ENCODE measurements around the gene KLHL17.

Gene KLHL17

DNA sequence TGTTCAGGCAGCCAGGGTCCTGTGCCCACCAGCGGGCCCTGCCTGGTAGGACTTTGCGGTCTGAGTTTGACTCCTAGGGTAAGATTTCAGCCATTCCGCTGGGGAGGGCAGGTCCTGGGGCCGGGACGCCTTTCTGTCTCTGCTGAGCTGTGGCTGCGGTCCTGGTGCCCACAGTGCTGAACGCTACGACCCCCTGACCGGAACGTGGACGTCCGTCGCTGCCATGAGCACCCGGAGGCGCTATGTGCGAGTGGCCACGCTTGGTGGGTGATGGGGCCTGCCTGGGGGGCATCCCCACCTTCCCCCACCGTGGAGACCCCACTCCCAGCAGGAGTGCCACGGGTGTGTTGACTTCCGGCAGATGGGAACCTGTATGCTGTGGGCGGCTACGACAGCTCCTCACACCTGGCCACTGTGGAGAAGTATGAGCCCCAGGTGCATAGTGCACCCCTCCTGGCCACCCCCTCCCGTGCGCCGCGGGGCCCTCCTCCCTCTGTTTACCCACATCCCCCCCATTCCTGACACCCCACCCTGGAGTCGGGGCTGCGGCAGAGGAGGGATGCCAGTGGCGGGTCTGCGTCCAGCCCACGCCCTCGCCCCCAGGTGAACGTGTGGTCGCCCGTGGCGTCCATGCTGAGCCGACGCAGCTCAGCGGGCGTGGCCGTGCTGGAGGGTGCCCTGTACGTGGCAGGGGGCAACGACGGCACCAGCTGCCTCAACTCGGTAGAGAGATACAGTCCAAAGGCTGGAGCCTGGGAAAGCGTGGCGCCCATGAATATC, 3.6 kb downstream of the KLHL17 start:
- Mint-ChIP-seq H3K9me3 (ENCODE audit: low read depth) (no peaks in the 10 kb centered on the region), H3K27me3 (no peaks in the 10 kb centered on the region), H3K27ac (no peak overlapping the region), H3K36me3 (no peaks in the 10 kb centered on the region), H3K4me3 (peak overlapping the region; percentile 30), H3K4me1 (ENCODE audit: low read depth) (peaks cover 7% of the 10 kb centered on the region)

DNA sequence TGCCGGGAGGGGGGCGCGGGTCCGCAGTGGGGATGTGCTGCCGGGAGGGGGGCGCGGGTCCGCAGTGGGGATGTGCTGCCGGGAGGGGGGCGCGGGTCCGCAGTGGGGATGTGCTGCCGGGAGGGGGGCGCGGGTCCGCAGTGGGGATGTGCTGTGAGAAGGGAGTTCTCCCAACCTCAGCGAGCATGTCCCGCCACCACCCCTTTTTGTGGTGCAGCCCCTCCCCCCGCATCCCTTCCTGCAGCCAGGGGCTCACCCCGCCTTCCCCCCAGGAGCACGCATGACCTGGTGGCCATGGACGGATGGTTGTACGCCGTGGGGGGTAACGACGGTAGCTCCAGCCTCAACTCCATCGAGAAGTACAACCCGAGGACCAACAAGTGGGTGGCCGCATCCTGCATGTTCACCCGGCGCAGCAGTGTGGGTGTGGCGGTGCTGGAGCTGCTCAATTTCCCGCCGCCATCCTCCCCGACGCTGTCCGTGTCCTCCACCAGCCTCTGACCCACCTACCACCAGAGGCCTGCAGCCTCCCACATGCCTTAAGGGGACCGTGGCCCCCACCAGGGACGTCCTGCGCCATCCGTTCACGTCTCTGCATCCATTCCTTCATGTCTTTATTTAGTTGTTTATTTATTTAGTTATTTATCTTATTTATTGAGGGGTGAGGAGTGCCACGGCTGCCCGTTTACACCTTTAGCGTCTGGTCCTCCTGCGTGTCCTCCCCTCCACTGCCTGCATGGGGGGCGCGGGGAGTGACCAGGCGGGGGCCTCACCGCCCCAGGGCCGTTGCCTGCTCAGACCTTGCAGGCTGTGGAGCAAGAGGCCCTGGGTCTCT, 4.5 kb downstream of the KLHL17 start:
- peaks cover 3% of the 10 kb centered on the region for H3K27me3 Mint-ChIP-seq
- H3K4me1 Mint-ChIP-seq (ENCODE audit: low read depth) = peaks cover 7% of the 10 kb centered on the region
- H3K4me3 Mint-ChIP-seq = no peak overlapping the region
- H3K9me3 Mint-ChIP-seq (ENCODE audit: low read depth) = no peaks in the 10 kb centered on the region
- H3K27ac Mint-ChIP-seq = no peak overlapping the region
- no peaks in the 10 kb centered on the region for H3K36me3 Mint-ChIP-seq

DNA sequence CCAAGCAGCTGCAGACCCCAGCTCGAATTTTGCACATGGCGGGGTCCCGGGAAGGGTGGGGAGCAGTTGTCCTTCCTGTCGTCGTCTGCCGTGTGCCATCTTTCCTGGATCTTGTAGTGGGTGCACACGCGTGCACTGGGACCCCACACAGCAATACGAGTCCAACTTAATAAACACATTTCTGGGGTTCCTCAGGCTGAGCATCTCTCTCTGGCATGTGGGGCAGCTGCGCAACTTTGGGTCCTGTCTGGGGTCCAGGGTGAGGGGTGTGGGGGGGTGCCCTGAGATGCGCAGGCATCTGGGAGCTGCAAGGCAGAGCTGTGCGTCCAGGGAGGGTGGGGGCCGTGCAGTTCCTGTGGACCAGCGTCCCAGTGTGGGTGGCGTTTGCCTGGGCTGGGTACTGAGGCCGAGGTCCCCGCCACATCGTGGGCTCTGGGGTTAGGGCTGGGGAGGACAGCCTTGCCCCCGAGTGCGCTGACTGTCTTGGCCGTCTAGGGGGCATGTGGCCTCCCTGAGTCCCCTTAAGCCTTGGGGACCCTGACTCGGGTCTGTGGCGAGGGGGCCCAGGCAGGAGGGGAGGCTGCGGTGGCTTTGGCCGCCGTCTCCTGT, 5.2 kb downstream of the KLHL17 start:
- no peaks in the 10 kb centered on the region for H3K9me3 Mint-ChIP-seq (ENCODE audit: low read depth)
- no peak overlapping the region for H3K4me3 Mint-ChIP-seq
- H3K27me3 Mint-ChIP-seq = peaks cover 3% of the 10 kb centered on the region
- no peak overlapping the region for H3K27ac Mint-ChIP-seq
- no peaks in the 10 kb centered on the region for H3K36me3 Mint-ChIP-seq
- H3K4me1 Mint-ChIP-seq (ENCODE audit: low read depth) = peaks cover 5% of the 10 kb centered on the region

DNA sequence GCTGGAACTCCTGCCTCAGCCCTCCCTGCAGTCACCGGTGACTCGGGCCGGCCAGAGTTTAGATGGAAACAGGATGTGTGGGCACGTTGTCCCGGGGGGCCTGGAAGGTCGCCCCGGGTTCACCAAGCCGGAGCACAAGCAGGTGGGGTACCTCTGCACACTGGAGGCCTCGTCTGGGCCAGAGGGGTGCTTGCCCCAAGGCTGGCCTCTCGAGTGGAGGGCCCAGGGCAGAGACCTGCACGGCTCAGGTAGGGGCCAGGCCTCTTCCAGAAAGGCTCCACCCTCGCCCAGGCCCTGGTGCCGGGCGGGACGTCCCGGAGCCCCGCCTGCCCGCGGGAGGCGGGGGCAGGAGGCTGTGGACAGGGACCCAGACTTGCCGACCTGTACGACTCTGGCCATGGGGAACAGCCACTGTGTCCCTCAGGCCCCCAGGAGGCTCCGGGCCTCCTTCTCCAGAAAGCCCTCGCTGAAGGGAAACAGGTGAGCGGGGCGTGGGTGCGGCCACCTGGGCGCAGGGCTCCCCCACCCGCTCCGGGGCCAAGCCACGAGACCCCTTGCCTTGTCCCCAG, 5.8 kb downstream of the KLHL17 start, which contains the start of gene PLEKHN1:
Gene PLEKHN1 (plus strand): TSS at position 348 of the 569 bp plus-strand sequence. CDS start 50 bp downstream, at position 398.
- Mint-ChIP-seq H3K36me3 (no peaks in the 10 kb centered on the region), H3K27ac (no peak within 1 kb of the TSS), H3K27me3 (peaks cover 3% of the 10 kb centered on the region), H3K4me3 (peak within 1 kb of the TSS; percentile 79), H3K4me1 (ENCODE audit: low read depth) (peaks cover 5% of the 10 kb centered on the region), H3K9me3 (ENCODE audit: low read depth) (no peaks in the 10 kb centered on the region)

DNA sequence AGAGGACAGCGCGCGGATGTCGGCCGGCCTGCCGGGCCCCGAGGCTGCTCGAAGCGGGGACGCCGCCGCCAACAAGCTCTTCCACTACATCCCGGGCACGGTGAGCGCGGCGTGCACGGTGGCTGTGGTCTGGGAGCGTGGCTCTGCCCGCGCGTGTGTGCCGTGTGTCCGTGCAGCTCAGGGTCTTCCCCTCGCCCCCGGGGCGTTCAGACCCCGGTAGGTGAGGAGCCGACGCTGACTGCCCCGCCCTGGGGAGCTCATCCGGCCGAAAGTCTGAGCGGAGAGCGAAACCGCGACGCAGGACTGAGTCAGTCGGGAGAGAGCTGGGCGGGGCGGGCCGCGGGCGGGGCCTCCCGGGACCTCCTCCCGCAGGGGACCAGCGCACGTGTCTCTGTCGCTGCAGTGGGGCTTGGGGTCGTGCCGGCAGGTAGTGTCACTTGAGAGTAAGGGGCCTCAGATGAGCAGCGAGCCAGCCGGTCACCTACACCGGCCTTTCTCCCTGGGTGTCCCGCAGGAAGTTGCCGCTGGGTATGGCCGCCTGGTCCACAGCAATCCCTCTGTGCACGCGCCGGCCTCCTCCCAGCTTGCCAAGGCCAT, 6.4 kb downstream of the KLHL17 start:
- no peak overlapping the region for H3K27ac Mint-ChIP-seq
- no peaks in the 10 kb centered on the region for H3K9me3 Mint-ChIP-seq (ENCODE audit: low read depth)
- peak overlapping the region; percentile 79 for H3K4me3 Mint-ChIP-seq
- peaks cover 3% of the 10 kb centered on the region for H3K27me3 Mint-ChIP-seq
- peaks cover 5% of the 10 kb centered on the region for H3K4me1 Mint-ChIP-seq (ENCODE audit: low read depth)
- H3K36me3 Mint-ChIP-seq = no peaks in the 10 kb centered on the region

DNA sequence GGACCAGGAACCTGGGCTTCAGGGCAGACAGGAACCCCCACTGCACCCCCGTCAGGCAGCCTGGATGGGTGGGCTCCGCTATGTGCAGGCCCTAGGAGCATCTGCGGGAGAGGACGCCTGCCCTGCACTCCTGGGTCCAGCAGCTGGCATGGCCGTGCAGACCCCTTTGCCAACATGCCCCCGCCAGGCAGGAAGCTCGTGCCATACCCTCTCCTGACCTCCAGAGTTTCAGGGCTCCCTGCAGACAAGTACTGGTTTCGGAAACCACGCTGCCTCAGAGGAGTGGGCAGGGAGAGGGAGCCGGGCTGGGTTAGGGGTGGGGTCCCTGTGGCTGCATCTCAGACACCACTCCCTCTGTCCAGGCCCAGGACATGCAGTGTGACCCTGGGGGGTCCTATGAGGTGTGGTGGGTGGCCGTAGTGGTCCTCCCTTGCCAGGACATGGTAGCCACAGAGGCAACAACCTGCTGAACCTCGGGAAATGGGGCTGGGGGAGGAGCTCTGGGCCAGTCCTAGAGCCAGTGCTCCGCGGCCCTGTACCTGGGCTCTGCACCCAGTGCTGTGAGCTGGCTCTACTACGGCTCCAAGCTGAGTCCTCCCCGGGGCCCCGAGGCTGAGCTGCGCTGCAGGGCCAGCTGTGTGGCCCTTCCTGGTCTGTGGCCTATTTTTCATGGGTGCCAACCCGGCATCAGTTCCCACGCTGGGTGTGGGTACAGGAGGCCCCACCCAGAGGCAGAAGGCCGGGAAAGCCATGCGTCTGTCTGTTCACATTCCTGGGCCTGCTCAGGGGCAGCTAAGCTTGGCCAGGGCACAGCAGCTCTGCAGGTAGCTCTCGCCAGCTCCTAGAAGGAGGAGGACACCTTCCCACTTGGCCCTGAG, 7.3 kb downstream of the KLHL17 start:
- Mint-ChIP-seq H3K4me3 (no peak overlapping the region), H3K9me3 (ENCODE audit: low read depth) (no peaks in the 10 kb centered on the region), H3K27me3 (peaks cover 3% of the 10 kb centered on the region)

DNA sequence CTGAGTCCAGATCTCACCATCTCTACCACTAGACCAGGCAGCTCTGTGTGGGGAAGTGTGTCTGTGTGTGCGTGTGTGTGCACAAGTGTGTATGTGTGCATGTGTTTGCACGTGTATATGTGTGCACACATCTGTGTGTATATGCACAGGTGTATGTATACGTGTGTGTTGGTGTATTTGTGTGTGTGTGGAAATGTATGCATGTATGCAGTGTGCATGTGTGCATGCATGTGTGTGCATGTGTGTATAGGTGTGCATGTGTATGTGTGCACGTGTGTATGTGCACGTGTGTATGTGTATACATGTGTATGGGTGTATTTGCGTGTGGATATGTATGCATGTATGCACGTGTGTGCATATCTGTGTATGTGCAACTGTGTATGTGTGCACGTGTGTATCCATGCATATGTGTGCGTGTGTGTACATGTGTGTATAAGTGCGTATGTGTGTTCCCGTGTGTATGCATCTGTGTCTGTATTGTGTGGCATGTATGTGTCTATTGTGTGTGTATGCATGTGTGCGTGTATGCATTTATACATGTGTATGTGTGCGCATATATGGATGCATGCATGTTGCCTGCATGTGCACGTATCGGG, 9.0 kb downstream of the KLHL17 start:
- no peaks in the 10 kb centered on the region for H3K9me3 Mint-ChIP-seq (ENCODE audit: low read depth)
- H3K36me3 Mint-ChIP-seq = no peaks in the 10 kb centered on the region
- H3K27ac Mint-ChIP-seq = no peak overlapping the region
- H3K4me1 Mint-ChIP-seq (ENCODE audit: low read depth) = peaks cover 3% of the 10 kb centered on the region
- peaks cover 3% of the 10 kb centered on the region for H3K27me3 Mint-ChIP-seq
- H3K4me3 Mint-ChIP-seq = no peak overlapping the region

More for the DNA sequence above, 7.3 kb downstream of the KLHL17 start:
- no peak overlapping the region for H3K27ac Mint-ChIP-seq
- H3K36me3 Mint-ChIP-seq = no peaks in the 10 kb centered on the region
- peaks cover 3% of the 10 kb centered on the region for H3K4me1 Mint-ChIP-seq (ENCODE audit: low read depth)

DNA sequence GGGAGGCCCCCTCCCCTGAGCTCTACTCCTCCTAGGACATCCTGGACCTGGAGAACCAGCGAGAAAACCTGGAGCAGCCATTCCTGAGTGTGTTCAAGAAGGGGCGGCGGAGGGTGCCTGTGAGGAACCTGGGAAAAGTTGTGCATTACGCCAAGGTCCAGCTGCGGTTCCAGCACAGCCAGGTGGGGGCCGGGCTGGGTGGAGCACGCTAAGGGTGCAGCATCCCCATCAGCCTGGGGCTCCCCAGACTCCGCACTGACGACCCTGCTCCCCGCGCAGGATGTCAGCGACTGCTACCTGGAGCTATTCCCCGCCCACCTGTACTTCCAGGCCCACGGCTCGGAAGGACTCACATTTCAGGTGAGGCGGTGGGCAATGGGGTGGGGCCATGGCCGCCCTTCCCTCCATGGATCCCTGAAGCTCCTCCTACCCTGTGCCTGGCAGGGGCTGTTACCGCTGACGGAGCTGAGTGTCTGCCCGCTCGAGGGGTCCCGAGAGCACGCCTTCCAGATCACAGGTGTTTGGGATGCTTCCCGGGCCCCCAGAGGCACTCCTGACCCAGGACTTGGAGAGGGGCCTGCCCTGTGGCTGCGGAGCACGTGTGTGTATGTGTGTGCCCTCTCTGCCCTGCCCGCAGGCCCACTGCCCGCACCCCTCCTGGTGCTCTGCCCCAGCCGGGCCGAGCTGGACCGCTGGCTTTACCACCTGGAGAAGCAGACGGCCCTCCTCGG, 10.0 kb downstream of the KLHL17 start:
- Mint-ChIP-seq H3K4me3 (no peak overlapping the region), H3K4me1 (ENCODE audit: low read depth) (peaks cover 3% of the 10 kb centered on the region), H3K27ac (no peak overlapping the region), H3K27me3 (peaks cover 5% of the 10 kb centered on the region), H3K36me3 (no peaks in the 10 kb centered on the region), H3K9me3 (ENCODE audit: low read depth) (no peaks in the 10 kb centered on the region)

DNA sequence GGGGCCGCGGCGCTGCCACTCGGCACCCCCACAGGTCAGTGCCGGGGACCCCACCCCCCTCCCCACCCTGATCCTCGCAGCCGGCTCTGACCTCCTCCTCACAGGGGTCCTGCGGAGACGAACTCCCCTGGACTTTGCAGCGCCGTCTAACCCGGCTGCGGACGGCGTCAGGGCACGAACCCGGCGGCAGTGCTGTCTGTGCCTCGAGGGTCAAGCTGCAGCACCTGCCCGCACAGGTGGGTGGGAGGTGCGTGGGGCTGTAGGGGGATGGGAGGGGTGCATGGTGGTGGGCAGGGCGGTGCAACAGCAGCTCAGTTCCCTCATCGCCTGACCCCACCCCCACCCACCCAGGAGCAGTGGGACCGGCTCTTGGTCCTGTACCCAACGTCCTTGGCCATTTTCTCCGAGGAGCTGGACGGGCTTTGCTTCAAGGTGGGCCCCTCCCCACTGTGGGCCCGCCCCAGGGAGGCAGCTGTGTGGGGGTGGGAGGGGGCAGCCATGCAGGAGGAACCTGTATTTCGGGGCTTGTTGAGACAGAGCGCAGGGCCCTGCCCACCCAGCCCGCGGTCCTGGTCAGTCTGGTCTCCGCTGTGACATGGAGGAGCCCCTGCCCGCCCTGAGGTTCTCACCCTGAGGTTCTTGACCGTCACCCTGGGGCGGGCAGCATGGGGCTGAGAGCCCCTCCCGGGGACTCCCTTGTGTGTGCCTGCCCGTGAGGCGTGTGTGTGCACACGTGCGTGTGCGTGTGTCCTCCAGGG, 10.8 kb downstream of the KLHL17 start:
- H3K9me3 Mint-ChIP-seq (ENCODE audit: low read depth) = no peaks in the 10 kb centered on the region
- H3K27me3 Mint-ChIP-seq = peaks cover 8% of the 10 kb centered on the region
- H3K27ac Mint-ChIP-seq = no peak overlapping the region
- H3K4me3 Mint-ChIP-seq = no peak overlapping the region
- H3K36me3 Mint-ChIP-seq = no peaks in the 10 kb centered on the region
- H3K4me1 Mint-ChIP-seq (ENCODE audit: low read depth) = peaks cover 3% of the 10 kb centered on the region

DNA sequence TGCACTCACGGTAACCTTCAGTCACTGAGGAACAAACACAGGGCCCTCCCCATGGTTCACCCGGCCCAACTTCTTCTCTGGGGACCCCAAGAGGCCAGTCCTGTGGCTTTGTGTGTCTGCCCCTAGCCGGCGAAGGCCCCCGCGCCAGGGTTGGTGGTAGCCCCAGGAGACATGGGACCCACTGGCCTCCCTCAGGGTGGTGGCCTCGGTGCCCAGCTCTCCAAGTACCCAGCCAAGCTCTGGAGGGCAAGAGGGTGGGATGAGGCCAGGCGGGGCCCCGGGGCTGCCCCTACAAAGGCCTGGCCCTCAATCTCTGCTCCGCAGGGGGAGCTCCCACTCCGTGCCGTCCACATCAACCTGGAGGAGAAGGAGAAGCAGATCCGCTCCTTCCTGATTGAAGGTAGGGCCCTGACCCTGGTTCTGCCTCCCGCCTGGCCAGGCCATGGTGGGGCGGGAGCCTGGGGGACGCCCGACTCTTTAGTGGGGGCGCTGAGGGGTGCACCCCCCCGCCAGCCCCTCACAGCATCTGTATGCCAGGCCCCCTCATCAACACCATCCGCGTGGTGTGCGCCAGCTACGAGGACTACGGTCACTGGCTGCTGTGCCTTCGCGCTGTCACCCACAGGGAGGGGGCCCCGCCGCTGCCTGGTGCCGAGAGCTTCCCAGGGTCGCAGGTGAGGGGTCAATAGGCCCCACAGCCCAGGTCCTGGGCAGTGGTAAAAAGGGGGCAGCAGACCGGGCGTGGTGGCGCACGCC, 11.5 kb downstream of the KLHL17 start:
- peaks cover 8% of the 10 kb centered on the region for H3K27me3 Mint-ChIP-seq
- no peak overlapping the region for H3K27ac Mint-ChIP-seq
- H3K9me3 Mint-ChIP-seq (ENCODE audit: low read depth) = no peaks in the 10 kb centered on the region
- H3K4me3 Mint-ChIP-seq = no peak overlapping the region
- no peaks in the 10 kb centered on the region for H3K36me3 Mint-ChIP-seq
- peaks cover 3% of the 10 kb centered on the region for H3K4me1 Mint-ChIP-seq (ENCODE audit: low read depth)

DNA sequence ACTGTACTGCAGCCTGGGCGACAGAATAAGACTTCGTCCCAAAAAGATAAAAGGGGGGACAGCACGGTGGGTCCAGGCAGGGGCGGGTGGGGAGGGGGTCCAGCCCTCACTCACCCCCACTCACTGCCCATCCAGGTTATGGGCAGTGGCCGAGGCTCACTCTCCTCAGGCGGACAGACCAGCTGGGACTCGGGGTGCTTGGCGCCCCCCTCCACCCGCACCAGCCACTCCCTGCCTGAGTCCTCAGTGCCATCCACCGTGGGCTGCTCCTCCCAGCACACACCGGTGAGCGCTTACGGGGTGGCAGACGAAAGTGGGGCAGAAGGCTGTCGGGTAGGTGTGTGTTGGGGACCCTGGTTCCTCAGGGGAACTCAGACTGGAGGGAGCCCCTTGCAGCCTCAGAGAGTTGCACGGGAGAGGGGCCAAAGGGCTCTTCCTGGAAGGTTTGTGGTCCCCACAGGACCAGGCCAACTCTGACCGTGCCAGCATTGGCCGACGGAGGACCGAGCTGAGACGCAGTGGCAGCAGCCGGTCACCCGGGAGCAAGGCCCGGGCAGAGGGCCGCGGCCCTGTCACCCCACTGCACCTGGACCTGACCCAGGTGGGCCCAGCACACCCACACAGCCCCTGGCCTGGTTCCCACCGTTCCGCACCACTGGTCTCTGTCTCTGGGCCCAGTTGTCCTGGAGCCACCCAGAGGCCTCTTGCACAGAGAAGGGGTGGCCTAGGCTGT, 12.5 kb downstream of the KLHL17 start:
- Mint-ChIP-seq H3K4me3 (no peak overlapping the region), H3K36me3 (no peaks in the 10 kb centered on the region), H3K27ac (no peak overlapping the region), H3K27me3 (peaks cover 8% of the 10 kb centered on the region), H3K4me1 (ENCODE audit: low read depth) (no peaks in the 10 kb centered on the region), H3K9me3 (ENCODE audit: low read depth) (no peaks in the 10 kb centered on the region)

Measured in activated naive CD8-positive, alpha-beta T cell (primary cell).